GM19328 (cell line): ENCODE results near the gene NKIRAS2.

Experiments
- ATAC-seq: cut with Tn5 transposase; IDR thresholded peaks from one replicate; pipeline ENCODE4 v1.9.1; 2021; ENCODE audit warnings: mild to moderate bottlenecking, moderate library complexity; ENCODE audit not compliant: unreplicated experiment

The NKIRAS2 gene

GRCh38 chr17:42025936-42026335, 6.0 kb downstream of the NKIRAS2 start:
- no peak for ATAC-seq

- ATAC-seq: no peak
Measured at GRCh38 chr17:42026857-42027589, 7.1 kb downstream of the NKIRAS2 start.

- no peak for ATAC-seq
Measured at GRCh38 chr17:42027590-42027889, 7.7 kb downstream of the NKIRAS2 start.

GRCh38 chr17:42027961-42028790, 8.3 kb downstream of the NKIRAS2 start:
- ATAC-seq: no peak

- no peak for ATAC-seq
Measured at GRCh38 chr17:42028791-42029127, 8.9 kb downstream of the NKIRAS2 start.

GRCh38 chr17:42031584-42031983, 11.7 kb downstream of the NKIRAS2 start:
- no peak for ATAC-seq

GRCh38 chr17:42034059-42034458, 14.2 kb downstream of the NKIRAS2 start:
- ATAC-seq: no peak

GRCh38 chr17:42038221-42038973, 18.5 kb downstream of the NKIRAS2 start:
- ATAC-seq: no peak

- no peak for ATAC-seq
Measured at GRCh38 chr17:42039794-42040763, 20.2 kb downstream of the NKIRAS2 start.

GRCh38 chr17:42040818-42041217, 20.9 kb downstream of the NKIRAS2 start:
- no peak for ATAC-seq

- ATAC-seq: no peak
Measured at GRCh38 chr17:42041619-42042018, 21.7 kb downstream of the NKIRAS2 start.

- ATAC-seq: no peak
Measured at GRCh38 chr17:42042598-42043319, 22.9 kb downstream of the NKIRAS2 start.

GRCh38 chr17:42045719-42046118, 25.8 kb downstream of the NKIRAS2 start:
- ATAC-seq: no peak

GRCh38 chr17:42047343-42047742, 27.5 kb downstream of the NKIRAS2 start:
- no peak for ATAC-seq

- no peak for ATAC-seq
Measured at GRCh38 chr17:42049834-42050392, 30.0 kb downstream of the NKIRAS2 start.

- ATAC-seq: no peak
Measured at GRCh38 chr17:42050393-42051012, 30.6 kb downstream of the NKIRAS2 start, which contains the start of gene C17orf113. Gene C17orf113, minus strand, starts transcription at chr17:42050601. Its CDS starts 7,225 bp downstream, at chr17:42043376.

- no peak for ATAC-seq
Measured at GRCh38 chr17:42051013-42051400, 31.1 kb downstream of the NKIRAS2 start.

GRCh38 chr17:42051645-42052044, 31.8 kb downstream of the NKIRAS2 start:
- ATAC-seq: no peak

- ATAC-seq: no peak
Measured at GRCh38 chr17:42052346-42052877, 32.5 kb downstream of the NKIRAS2 start.
